NCI-H524 (cell line): ENCODE data around the gene METTL5.

Source experiments
- DNase-seq, 2 experiments: peaks; one replicate each; lab custom pipeline; 2025; lab: John Stamatoyannopoulos, UW

Gene METTL5

DNA sequence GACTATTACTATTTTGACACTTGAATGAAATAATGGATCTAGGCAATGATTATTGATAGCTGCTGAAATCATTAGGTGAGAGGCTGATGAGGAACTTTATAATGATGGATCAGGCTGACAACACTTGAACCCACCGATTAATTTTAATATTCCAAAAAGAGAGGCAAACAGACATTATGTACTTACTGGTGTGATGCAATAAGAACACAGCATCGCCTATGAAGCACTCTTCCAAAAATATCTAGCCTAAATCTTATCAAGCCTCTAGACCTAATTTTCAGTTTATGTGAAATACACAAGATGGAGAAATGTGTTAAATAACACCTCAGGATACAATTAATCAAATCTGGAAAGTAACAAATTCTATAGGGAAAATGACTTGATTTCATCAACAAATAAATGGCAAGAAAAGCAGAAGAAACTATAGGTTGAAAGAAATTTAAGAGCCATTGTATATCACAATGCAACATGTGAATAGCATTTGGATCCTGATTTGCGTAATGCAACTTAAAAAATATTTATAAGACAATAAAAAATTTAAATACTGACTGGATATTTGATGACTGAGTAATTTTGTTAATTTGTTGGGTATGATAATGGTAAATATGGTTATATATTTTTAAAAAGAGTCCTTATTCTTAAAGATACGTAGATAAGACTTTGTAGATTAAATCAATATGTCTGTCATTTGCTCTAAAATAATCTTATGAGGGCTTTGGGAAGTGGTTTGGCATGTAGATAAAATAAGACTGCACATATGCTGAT is 43.3 kb downstream of the METTL5 start:
- no peak for DNase-seq

DNA sequence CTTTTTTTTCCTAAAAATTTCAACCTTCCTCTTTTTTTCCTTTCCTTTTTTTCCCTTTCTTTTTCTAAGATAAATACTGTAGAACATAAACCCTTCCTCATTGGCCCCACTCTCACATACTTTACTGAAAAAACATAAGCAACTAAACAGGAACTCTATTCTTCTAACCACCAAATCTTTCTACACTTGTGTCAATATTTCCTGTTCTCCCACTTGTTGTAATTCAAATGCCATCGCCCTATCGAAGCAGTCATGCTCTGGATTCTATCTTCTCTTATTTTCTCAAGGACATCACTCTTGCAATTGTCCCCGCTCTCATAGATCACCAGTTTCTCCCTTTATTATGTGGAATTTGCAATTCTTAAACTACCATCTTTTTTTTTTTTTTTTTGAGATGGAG is 46.3 kb downstream of the METTL5 start:
- no peak for DNase-seq

DNA sequence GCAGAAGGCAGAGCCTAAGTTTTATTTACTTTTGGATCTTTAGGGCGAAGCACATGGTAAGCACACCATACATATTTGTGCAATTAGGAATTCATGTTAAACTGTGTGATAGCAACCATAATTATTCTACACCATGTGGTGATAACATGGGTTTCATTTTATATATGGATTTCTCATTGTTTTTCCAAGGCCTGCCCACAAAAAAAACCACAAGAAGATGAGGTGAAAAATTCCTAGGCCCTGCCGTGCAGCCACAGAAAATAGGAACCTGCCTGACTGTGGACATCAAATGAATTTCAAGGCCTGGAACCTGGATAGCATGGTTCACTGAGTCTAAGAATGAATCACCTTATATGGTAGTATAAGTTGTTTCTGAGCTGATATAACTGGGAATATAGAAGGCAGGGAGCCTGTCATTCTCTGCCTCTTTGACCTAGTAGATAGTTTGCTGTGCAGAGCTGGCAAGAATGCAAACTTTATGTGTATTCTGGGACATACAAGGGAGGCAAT is 48.4 kb downstream of the METTL5 start:
- DNase-seq, result no peak

DNA sequence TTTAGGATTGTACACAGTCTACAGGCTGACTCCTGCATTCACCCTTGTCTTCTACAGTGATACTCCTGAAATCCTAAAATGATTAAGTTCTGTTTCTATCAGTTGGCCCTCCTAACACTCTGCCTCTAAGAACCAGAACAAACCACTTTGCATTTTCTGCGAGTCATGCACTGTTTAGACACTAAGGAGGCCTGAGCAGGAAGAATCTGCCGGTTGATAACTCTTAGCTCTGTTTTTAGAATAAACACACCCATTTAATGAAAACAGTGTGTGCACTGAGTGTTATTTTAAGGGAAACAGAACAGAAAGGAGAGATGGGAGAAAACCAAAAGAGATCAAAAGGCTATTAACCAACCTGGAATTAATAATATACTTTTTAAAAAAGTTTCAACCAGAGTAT is 48.9 kb downstream of the METTL5 start:
- DNase-seq, result no peak

DNA sequence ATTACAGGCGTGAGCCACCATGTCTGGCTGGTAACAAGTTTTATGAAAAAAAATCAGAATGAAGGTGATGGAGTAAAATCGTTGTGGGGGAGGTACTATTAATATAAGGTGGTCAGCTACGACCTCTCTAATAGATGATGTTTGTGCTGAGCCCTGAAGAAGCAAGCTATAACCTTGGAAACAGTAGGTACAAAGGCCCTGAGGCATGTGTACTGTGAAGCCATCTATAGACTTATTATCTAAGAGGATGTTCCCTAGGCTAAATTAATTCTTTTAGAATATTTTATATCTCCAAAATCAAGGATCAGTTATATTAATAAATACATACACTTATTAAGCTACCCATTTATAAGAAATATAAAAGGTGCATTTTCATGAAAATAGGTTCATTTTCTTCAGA is 49.4 kb downstream of the METTL5 start:
- DNase-seq, result no peak

DNA sequence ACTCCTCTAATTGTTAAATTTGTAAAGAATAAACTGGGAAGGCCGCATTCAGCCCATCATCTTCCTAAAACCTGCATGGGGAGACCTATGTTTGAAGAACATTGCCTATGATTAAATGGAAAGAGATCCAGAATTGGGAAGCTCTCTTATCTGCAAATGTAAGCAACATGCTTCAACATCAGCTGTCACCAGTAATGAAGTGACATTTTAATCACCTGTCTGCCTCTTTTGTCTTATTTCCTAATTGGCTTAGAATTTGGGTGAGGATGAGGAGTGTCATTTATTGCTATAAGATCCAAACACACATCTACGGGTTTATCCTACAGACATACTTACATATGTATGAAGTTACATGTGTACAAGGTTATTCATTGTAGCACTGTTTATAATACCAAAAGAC is 52.1 kb downstream of the METTL5 start:
- no peak for DNase-seq

DNA sequence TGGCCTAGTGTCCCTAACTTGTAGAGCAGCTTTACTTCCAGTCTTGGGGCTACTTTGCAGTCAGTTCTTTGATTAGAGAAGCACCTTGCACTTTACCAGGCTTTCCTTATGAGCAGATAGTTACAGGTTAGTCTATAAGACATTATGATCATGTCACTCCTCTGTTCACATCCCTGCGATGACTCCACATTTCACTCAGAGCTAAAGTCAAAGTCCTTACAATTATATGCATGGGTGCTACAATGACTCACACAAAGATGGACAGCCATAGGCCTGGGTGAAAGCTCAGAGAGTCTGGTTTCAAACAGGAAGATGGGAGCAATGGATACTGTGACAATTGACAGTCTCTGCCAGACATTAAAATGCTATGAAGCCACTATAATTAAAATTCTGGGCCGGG is 53.1 kb downstream of the METTL5 start:
- DNase-seq, result no peak

DNA sequence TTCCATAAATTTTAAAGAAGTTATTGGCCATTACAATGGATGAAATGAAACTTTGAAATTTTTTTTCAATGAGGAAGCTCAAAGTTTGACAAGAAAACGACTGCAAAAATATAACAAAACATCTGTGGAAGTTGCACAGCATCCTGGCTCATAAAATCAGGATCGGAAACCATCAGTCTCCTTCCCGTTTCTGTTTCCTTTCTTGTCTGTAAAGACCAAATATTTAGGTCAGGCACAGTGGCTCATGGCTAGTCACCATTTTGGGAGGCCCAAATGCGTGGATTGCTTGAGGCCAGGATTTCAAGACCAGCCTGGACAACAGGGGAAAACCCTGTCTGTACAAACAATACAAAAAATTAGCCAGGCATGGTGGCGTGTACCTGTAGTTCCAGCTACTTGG is 53.7 kb downstream of the METTL5 start:
- no peak for DNase-seq

DNA sequence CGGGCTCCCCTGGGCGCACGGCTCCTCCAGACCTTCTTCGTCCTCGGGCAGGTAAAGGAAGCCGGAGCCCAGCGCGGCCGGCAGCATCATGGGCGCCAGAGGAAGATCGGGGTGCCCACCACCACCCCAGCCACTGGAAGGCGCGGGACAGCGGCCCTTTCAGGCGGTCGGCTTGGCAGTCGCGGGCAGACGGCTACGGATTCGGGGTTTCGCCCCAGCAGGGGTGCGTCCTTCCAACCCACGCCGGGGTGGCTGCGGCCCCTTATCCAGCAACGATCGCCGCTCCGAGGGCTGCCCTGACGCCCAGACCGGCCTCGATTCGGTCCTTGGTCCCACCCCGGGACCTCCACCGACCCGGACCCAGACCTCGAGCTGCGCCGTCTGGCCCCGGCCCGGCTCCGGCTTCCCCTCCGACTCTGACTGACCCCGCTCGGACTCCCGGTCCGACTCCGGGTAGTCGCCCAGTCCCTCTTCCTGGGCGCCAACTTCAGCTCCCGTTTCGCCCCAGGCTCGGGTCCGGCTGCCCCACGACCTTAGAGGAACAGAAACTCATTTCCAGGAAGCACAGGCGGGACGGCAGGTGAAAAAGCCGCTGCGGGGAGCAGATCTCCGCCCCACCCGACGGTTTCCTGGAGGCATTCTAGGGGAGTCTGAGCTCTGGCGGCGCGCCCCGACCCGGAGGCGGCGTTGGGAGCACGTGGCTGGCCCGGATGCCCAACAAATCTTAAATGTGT is 56.3 kb downstream of the METTL5 start:
- no peak for DNase-seq

DNA sequence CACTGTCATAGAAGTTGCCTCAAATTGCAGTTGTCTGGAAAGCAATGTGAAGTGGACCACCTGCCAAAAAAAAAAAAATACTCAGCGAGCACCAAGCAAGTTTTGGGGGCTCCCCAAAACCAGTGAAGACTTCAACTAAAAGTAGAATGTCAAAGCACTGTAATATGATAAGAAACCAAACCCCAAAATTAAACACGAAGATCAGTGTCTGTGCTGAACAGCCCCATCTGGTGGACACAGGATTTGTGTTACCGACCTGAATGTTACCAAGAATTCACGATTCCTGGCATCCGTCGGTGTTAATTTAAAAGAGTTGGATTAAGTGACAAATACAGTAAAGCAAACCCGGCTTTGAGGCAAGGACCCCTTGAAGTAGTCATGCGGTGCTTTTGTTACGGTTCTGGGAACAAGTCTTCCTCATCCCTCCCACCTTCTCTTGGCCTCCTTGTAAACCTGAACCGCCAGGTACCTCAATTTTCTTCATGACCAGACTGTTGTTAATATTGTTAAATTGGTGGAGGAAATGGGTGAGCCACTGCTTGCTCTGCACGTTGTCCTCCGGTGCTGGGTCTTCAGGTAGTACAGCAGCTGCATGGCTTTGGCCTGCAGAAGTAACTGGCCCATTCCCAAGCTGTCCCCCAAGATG is 57.3 kb downstream of the METTL5 start:
- DNase-seq, result peak in 1 of 2 experiments; percentile 31

DNA sequence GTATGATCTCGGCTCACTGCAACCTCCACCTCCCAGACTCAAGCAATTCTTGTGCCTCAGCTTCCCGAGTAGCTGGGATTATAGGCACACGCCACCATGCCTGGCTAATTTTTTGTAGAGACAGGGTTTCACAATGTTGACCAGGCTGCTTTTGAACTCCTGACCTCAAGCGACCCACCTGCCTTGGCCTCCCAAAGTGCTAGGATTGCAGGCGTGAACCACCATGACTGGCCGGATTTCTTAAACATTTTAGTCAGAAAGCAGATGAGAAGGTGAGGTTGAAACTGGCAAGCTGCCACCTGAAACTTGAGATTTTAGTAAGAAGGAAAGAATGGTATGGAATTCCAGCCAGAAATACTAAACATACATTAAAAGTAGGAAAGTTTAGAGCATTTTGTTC is 59.2 kb downstream of the METTL5 start:
- no peak for DNase-seq

DNA sequence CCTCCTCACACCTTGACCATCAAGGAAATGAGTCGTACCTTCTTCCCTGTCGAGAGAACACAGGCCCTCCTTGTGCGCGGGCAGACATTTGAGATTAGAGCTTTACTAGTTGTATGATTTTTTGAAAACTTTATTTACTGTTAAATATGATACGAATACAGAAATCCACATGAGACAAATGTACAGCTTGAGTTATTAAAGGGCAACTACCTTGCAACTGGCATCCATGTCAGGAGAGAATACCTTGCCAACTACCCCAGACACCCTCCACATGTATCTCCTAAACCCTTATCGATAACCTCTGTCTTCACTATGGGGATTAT is 62.8 kb downstream of the METTL5 start:
- DNase-seq, result no peak
